Activated naive CD8-positive, alpha-beta T cell treated with anti-CD3 and anti-CD28 coated beads, Interleukin-2, amount 50 U/mL, for 24 hours (primary cell): Measurements from ENCODE around the gene TBX19.

Experiments used
- ATAC-seq: fragments of 150-1000 bp; cut with Tn5 transposase; one replicate; pipeline ENCODE4 v1.10.0; 2021
- DNase-seq: peaks from one replicate; pipeline ENCODE4 v3.0.0; 2021
- H3K27ac Mint-ChIP-seq: one replicate; pipeline ENCODE4 v1.8.0; 2021; ENCODE audit warnings: mild to moderate bottlenecking, mixed read lengths
- H3K27me3 Mint-ChIP-seq: one replicate; pipeline ENCODE4 v1.8.0; 2021; ENCODE audit warnings: mixed read lengths
- H3K36me3 Mint-ChIP-seq: one replicate; pipeline ENCODE4 v1.8.0; 2021; ENCODE audit warnings: low read depth, mixed read lengths
- H3K4me1 Mint-ChIP-seq: one replicate; pipeline ENCODE4 v1.8.0; 2021; ENCODE audit warnings: mixed read lengths
- H3K4me3 Mint-ChIP-seq: one replicate; pipeline ENCODE4 v1.8.0; 2021; ENCODE audit warnings: mild to moderate bottlenecking, moderate library complexity, mixed read lengths
- H3K9me3 Mint-ChIP-seq: one replicate; pipeline ENCODE4 v1.8.0; 2021; ENCODE audit warnings: mixed read lengths

TBX19 gene

DNA sequence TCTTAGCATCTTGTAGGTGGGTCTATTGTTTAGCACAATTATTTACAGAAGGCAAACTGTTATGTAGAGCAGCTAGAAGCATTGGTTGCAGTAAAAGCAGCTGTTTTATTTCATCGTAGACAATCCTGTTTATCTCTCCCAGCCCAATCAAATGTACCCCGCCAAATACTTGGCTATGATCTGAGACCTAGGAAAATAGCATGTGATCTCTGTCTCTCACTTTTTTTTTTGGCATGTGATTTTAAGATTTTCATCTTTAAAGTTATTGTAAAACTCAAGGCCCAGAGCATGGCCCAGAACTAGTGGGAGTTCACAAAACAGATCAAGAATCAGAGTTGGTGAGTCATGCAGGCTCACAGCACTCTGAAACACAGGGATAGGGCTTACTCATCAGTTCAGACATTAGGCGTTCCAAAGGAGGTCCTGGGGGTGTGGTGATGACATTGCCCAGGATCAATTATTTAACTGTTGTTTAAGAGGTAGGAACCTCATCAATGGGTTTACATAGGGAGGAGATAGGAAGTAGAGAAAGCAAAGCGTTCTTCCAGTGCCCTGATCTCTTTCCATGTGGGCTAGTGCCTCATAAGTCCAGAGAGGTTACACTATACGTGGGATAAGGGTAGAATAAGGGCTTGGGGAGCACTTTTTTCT is 40.2 kb downstream of the TBX19 start:
- Mint-ChIP-seq H3K4me3 (no peak overlapping the region), H3K36me3 (peaks cover 4% of the 10 kb centered on the region), H3K27me3 (no peaks in the 10 kb centered on the region), H3K27ac (no peak overlapping the region), H3K4me1 (peaks cover 4% of the 10 kb centered on the region), H3K9me3 (no peaks in the 10 kb centered on the region)
- DNase-seq (no peak), ATAC-seq (peak; percentile 79)

- Mint-ChIP-seq H3K4me3 (no peak overlapping the region), H3K9me3 (no peaks in the 10 kb centered on the region), H3K27ac (no peak overlapping the region), H3K4me1 (peaks cover 4% of the 10 kb centered on the region), H3K27me3 (no peaks in the 10 kb centered on the region), H3K36me3 (peaks cover 4% of the 10 kb centered on the region)
- DNase-seq: no peak
- ATAC-seq: peak; percentile 46
Measured at GRCh38 chr1:168321945-168322344, 41.3 kb downstream of the TBX19 start.

DNA sequence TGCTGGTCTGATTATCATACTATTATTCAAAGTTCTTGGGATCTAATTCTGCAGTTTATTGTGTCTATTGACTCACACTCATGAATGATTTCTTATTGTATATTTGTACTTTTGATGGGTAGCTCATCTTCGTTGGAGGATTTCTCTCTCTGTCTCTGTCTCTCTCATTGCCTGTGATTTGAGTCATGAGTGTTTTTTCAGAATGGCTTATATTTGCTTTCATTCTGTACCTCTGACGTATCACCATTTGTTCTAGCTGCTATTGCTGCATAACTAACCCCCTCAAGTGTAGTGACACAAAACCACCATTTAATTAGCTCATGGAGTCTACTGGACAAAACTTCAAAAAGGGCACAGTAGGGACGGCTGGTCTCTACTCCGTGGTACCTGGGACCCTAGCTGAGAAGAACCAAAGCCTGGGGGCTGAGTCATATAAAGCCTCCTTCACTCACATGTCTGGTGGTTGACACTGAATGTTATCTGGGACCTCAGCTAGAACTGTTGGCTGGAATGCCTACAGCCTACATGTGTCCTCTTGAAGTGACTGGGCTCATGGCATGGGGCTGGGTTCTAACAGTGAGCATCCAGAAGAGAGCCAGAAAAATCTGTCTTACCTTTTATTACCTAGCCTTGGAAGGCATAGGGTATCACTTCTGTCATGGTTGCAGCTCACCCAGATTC is 44.2 kb downstream of the TBX19 start:
- no peak overlapping the region for H3K4me3 Mint-ChIP-seq
- H3K4me1 Mint-ChIP-seq: peaks cover 4% of the 10 kb centered on the region
- no peaks in the 10 kb centered on the region for H3K27me3 Mint-ChIP-seq
- no peak overlapping the region for H3K27ac Mint-ChIP-seq
- no peak for DNase-seq
- peak; percentile 40 for ATAC-seq
- H3K36me3 Mint-ChIP-seq: peaks cover 2% of the 10 kb centered on the region
- H3K9me3 Mint-ChIP-seq: no peaks in the 10 kb centered on the region

DNA sequence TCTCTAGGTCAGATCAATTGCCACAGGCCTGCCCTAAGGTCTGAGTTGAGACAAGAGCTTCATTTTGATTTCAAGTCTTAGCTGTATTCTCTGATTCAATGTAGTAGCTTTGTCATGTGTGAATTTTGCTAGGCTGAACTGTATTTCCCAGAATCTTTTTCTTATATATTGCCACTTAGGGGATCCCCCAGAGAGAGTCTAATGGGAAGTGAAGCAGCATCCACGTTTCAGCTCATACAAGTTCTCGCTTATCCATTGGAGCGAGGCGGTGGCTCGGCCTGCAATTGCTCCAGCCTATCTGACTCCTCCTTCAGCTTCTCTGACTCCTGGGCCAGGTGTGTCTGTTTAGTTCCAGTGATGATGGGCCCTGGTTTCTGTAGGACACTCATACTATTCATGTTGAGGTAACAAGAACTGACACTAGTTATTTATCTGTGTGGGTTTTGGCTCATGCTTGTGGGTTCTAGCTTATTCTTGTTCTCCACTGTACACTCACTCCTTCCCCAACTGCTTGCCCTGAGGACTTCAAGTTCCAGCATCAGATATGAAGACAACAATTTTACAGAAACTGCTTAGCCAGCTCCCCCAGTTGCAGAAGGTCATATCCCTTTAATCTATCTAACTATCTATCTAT is 48.2 kb downstream of the TBX19 start:
- Mint-ChIP-seq H3K4me3 (no peak overlapping the region), H3K4me1 (no peaks in the 10 kb centered on the region), H3K27me3 (no peaks in the 10 kb centered on the region), H3K27ac (no peak overlapping the region), H3K36me3 (peaks cover 2% of the 10 kb centered on the region), H3K9me3 (no peaks in the 10 kb centered on the region)
- ATAC-seq: no peak
- no peak for DNase-seq

GRCh38 chr1:168330285-168330684 is 49.6 kb downstream of the TBX19 start:
- ATAC-seq (no peak), DNase-seq (no peak)
- H3K9me3 Mint-ChIP-seq: no peaks in the 10 kb centered on the region
- H3K27ac Mint-ChIP-seq: no peak overlapping the region
- H3K4me1 Mint-ChIP-seq: no peaks in the 10 kb centered on the region
- H3K4me3 Mint-ChIP-seq: no peak overlapping the region
- no peaks in the 10 kb centered on the region for H3K27me3 Mint-ChIP-seq
- H3K36me3 Mint-ChIP-seq: peaks cover under 1% of the 10 kb centered on the region

- peaks cover 3% of the 10 kb centered on the region for H3K4me1 Mint-ChIP-seq
- no peak for ATAC-seq
- H3K27ac Mint-ChIP-seq: no peak overlapping the region
Measured at GRCh38 chr1:168331569-168331968, 50.9 kb downstream of the TBX19 start.

DNA sequence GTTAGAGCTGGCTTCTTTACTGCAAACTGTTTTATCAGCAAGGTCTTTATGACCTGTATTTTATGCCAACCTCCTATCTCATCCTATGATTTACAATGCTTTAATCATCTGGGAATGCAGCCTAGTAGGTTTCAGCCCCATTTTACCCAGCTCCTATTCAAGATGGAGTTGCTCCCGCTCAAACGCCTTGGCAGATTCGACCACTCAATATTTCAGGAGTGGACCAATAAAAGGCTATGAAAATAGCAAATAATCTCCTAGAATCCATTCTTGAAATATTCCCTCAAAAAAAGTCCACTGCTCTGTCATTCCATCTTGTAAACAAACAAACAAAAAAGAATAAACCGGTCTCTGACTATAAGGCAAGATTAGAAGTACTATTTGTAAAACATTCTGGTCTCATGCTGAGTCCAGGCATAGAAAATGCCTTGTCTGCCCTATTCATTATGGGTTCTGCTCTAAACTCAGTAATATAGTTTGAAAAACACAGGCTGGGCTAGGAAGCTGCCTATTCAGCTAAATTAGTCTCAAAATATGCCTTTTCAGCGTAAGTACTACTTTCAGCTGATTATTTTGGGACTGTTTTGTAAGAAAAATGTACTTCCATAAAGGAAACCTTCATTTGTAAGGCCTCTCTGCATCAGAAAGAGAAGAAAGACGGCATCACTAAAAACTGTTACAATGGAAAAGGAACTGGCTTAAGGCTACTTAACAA is 53.0 kb downstream of the TBX19 start:
- no peak overlapping the region for H3K4me3 Mint-ChIP-seq
- DNase-seq (no peak), ATAC-seq (no peak)
- H3K27ac Mint-ChIP-seq: no peak overlapping the region
- no peaks in the 10 kb centered on the region for H3K36me3 Mint-ChIP-seq
- peaks cover 4% of the 10 kb centered on the region for H3K4me1 Mint-ChIP-seq
- H3K27me3 Mint-ChIP-seq: no peaks in the 10 kb centered on the region
- H3K9me3 Mint-ChIP-seq: no peaks in the 10 kb centered on the region

More at GRCh38 chr1:168331569-168331968, 50.9 kb downstream of the TBX19 start:
- Mint-ChIP-seq H3K4me3 (no peak overlapping the region), H3K36me3 (no peaks in the 10 kb centered on the region), H3K9me3 (no peaks in the 10 kb centered on the region), H3K27me3 (no peaks in the 10 kb centered on the region)
- no peak for DNase-seq

DNA sequence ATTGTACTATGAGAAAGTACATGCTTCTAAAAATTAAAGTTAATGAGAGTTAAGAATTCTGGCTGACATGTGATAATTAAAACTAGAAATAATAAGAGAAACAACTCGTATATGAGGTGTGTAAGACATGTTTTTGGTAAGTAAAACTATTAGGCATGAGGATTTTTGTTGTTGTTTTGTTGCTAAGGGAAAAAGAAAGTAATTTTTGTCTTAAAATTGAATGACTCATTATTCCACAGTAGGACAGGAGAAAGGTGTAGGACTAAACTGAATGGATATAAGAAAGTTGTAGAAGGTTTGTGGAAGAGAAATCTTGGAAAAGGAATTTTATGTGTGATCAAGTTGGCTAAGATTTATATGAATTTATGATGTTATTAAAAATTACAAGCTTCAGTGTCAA is 54.8 kb downstream of the TBX19 start:
- no peak overlapping the region for H3K27ac Mint-ChIP-seq
- peaks cover 8% of the 10 kb centered on the region for H3K4me1 Mint-ChIP-seq
- peaks cover 2% of the 10 kb centered on the region for H3K27me3 Mint-ChIP-seq
- no peak overlapping the region for H3K4me3 Mint-ChIP-seq
- ATAC-seq (no peak), DNase-seq (no peak)
- H3K36me3 Mint-ChIP-seq: no peaks in the 10 kb centered on the region
- no peaks in the 10 kb centered on the region for H3K9me3 Mint-ChIP-seq

- ATAC-seq (no peak), DNase-seq (no peak)
- Mint-ChIP-seq H3K4me1 (peaks cover 35% of the 10 kb centered on the region), H3K27ac (no peak overlapping the region), H3K36me3 (no peaks in the 10 kb centered on the region), H3K9me3 (no peaks in the 10 kb centered on the region), H3K27me3 (peaks cover 2% of the 10 kb centered on the region), H3K4me3 (no peak overlapping the region)
Measured at GRCh38 chr1:168338589-168339503, 58.2 kb downstream of the TBX19 start.

DNA sequence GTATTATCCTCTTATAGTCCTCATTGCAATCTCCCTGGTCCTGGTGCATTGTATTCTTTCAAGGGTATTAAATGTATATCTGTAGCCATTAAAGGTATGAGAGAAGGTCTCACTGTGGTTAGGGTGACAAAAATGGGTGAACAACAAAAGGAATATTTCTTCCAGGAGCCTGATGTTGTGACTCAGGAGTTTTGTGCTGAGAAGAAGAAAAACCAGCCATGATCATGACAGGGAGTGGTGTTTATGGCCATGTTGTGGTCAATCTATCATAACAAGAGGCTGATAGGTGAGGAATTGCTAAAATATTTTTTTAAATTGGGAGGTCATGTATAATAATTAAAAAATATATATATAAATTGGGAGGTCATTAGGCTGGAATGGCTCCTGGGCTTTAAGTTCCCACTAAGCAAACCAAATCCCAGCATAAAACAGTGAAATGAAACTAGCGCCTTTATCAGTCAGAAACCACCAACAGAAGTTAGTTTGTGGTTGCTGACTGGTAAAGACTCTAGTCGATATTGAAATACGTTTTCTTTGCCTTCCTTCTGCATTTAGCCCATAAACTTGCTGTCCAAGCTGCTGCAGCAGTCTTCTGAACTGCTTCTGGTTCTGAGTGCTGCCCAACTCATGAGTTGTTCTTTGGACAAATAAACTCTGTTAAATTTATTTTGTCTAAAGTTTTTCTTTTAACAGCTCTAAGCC is 60.3 kb downstream of the TBX19 start:
- Mint-ChIP-seq H3K27me3 (peaks cover 2% of the 10 kb centered on the region), H3K9me3 (no peaks in the 10 kb centered on the region), H3K4me3 (peak overlapping the region; percentile 8), H3K4me1 (peaks cover 32% of the 10 kb centered on the region), H3K36me3 (no peaks in the 10 kb centered on the region), H3K27ac (no peak overlapping the region)
- DNase-seq (no peak), ATAC-seq (no peak)

GRCh38 chr1:168341483-168341975 is 60.9 kb downstream of the TBX19 start:
- no peak for DNase-seq
- H3K4me3 Mint-ChIP-seq: peak overlapping the region; percentile 8
- peaks cover 32% of the 10 kb centered on the region for H3K4me1 Mint-ChIP-seq

DNA sequence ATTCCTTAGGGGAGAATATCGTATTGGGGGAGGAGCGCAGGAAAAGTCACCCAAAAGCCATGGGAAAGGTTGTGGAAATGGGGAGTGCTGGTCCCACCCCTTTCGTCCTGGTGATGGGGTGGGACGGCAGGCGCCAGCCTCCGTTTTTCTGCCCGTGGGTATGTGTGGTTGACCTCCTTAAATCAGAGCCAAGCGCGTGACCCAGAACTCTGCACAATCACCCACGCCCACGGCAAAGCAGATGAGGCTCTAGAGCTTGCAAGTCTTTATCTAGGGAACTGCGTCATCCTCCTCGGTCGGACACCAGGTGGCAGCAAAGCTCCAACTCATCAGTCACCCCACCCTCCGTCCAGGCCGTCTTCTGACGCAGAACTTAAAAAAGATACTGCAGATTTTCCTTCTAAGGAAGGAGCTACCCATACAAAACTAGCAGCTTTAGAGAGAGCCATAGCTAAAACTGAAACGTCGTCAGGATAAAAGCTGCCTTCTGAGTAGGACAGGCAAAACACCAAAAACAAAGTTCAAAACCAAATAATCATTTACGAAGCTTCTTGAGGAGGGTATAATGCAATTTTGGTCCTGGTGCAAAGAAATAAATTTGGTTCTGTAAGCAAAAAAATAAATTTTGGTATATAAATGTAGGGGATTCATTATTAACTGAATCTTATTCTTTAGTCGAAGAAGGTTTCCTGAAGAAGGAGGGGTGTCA is 62.0 kb downstream of the TBX19 start:
- peak overlapping the region; percentile 47 for H3K27ac Mint-ChIP-seq
- H3K36me3 Mint-ChIP-seq: no peaks in the 10 kb centered on the region
- peak; percentile 99 for ATAC-seq

More at GRCh38 chr1:168341483-168341975, 60.9 kb downstream of the TBX19 start:
- ATAC-seq: no peak
- Mint-ChIP-seq H3K27ac (no peak overlapping the region), H3K36me3 (no peaks in the 10 kb centered on the region), H3K27me3 (peaks cover 2% of the 10 kb centered on the region), H3K9me3 (no peaks in the 10 kb centered on the region)

GRCh38 chr1:168343566-168343965 is 62.9 kb downstream of the TBX19 start:
- Mint-ChIP-seq H3K4me3 (no peak overlapping the region), H3K27ac (no peak overlapping the region), H3K27me3 (peaks cover 2% of the 10 kb centered on the region), H3K4me1 (peaks cover 43% of the 10 kb centered on the region), H3K36me3 (peaks cover 2% of the 10 kb centered on the region), H3K9me3 (peaks cover 8% of the 10 kb centered on the region)
- no peak for ATAC-seq
- no peak for DNase-seq

More for the DNA sequence above, 62.0 kb downstream of the TBX19 start:
- Mint-ChIP-seq H3K4me3 (no peak overlapping the region), H3K27me3 (peaks cover 2% of the 10 kb centered on the region), H3K4me1 (peaks cover 35% of the 10 kb centered on the region), H3K9me3 (peaks cover 3% of the 10 kb centered on the region)
- DNase-seq: peak; percentile 89
